H9 (cell line): ENCODE data around the gene XKRX. TPM values are rescaled to one million over a fixed set of nuclear protein-coding genes. Genes with fewer than 3 reads are reported as not detected.

Experiments used
- DNase-seq: peaks from one replicate; pipeline ENCODE4 v3.0.0-alpha.2; 2017
- H2AFZ ChIP-seq: one replicate; pipeline ENCODE4 v1.6.1; 2013; ENCODE audit warnings: mild to moderate bottlenecking, low read length, control low read depth, moderate library complexity
- H2AK5ac ChIP-seq: 2 replicates; pipeline ENCODE4 v1.6.1; 2013; ENCODE audit warnings: low read length, control low read depth, mixed read lengths; ENCODE audit not compliant: insufficient read length
- H2BK120ac ChIP-seq: one replicate; pipeline ENCODE4 v1.6.1; 2013; ENCODE audit warnings: low read depth, mild to moderate bottlenecking, low read length, control low read depth, inconsistent platforms; ENCODE audit not compliant: poor library complexity, severe bottlenecking
- H2BK12ac ChIP-seq: 2 replicates; pipeline ENCODE4 v1.6.1; 2013; ENCODE audit warnings: low read length, control low read depth, mixed read lengths, low read depth; ENCODE audit not compliant: insufficient read length
- H2BK15ac ChIP-seq: 2 replicates; pipeline ENCODE4 v1.6.1; 2013; ENCODE audit warnings: low read depth, low read length, control low read depth
- H2BK20ac ChIP-seq: one replicate; pipeline ENCODE4 v1.6.1; 2013; ENCODE audit warnings: low read depth, mild to moderate bottlenecking, low read length, control low read depth, inconsistent platforms; ENCODE audit not compliant: poor library complexity, severe bottlenecking
- H2BK5ac ChIP-seq: 2 replicates; pipeline ENCODE4 v1.6.1; 2013; ENCODE audit warnings: low read length, control low read depth, mixed read lengths; ENCODE audit not compliant: insufficient read length
- H3K14ac ChIP-seq: 2 replicates; pipeline ENCODE4 v1.6.1; 2013; ENCODE audit warnings: low read length, control low read depth; ENCODE audit not compliant: insufficient read depth
- H3K18ac ChIP-seq: 2 replicates; pipeline ENCODE4 v1.6.1; 2013; ENCODE audit warnings: low read depth, mild to moderate bottlenecking, mixed read lengths, low read length, control low read depth; ENCODE audit not compliant: insufficient read length
- H3K23ac ChIP-seq: 2 replicates; pipeline ENCODE4 v1.6.1; 2013; ENCODE audit warnings: low read length, control low read depth, mixed read lengths, low read depth; ENCODE audit not compliant: insufficient read length
- H3K23me2 ChIP-seq: 2 replicates; pipeline ENCODE4 v1.6.1; 2013; ENCODE audit warnings: low read depth, mild to moderate bottlenecking, mixed read lengths, low read length, control low read depth; ENCODE audit not compliant: insufficient read length, poor library complexity, severe bottlenecking
- H3K27ac ChIP-seq: 2 replicates; pipeline ENCODE4 v1.5.1; 2013; ENCODE audit warnings: low read length, control low read depth, mixed read lengths, low read depth; ENCODE audit not compliant: insufficient read length
- H3K27me3 ChIP-seq: 2 replicates; pipeline ENCODE4 v1.6.1; 2013; ENCODE audit warnings: low read length, control low read depth, inconsistent platforms; ENCODE audit not compliant: insufficient read depth
- H3K4ac ChIP-seq: 2 replicates; pipeline ENCODE4 v1.6.1; 2013; ENCODE audit warnings: low read depth, mild to moderate bottlenecking, control low read depth, inconsistent platforms, low read length, moderate library complexity
- H3K4me1 ChIP-seq: 2 replicates; pipeline ENCODE4 v1.6.1; 2013; ENCODE audit warnings: low read length, control low read depth, inconsistent platforms; ENCODE audit not compliant: insufficient read depth
- H3K4me2 ChIP-seq: 2 replicates; pipeline ENCODE4 v1.6.1; 2013; ENCODE audit warnings: low read length, control low read depth, mixed read lengths; ENCODE audit not compliant: insufficient read length, insufficient read depth
- H3K56ac ChIP-seq: 2 replicates; pipeline ENCODE4 v1.6.1; 2013; ENCODE audit warnings: low read depth, mild to moderate bottlenecking, mixed read lengths, low read length, control low read depth; ENCODE audit not compliant: insufficient read length
- H3K79me1 ChIP-seq: 2 replicates; pipeline ENCODE4 v1.6.1; 2013; ENCODE audit warnings: low read depth, mild to moderate bottlenecking, moderate library complexity, low read length, control low read depth, inconsistent platforms; ENCODE audit not compliant: insufficient read depth, poor library complexity, severe bottlenecking
- H3K79me2 ChIP-seq: 2 replicates; pipeline ENCODE4 v1.6.1; 2013; ENCODE audit warnings: low read length, control low read depth, inconsistent platforms; ENCODE audit not compliant: insufficient read depth
- H3K9ac ChIP-seq: 2 replicates; pipeline ENCODE4 v1.6.1; 2013; ENCODE audit warnings: low read length, control low read depth, mixed read lengths; ENCODE audit not compliant: insufficient read length; ENCODE audit errors: extremely low read depth
- H3K9me3 ChIP-seq: one replicate; pipeline ENCODE4 v1.6.1; 2013; ENCODE audit warnings: low read depth, low read length, inconsistent platforms; ENCODE audit not compliant: control insufficient read depth
- H3T11ph ChIP-seq: one replicate; pipeline ENCODE4 v1.6.1; 2013; ENCODE audit warnings: mild to moderate bottlenecking, low read length, control low read depth, inconsistent platforms
- H4K20me1 ChIP-seq: one replicate; pipeline ENCODE4 v1.6.1; 2013; ENCODE audit not compliant: control insufficient read depth, insufficient read length, insufficient read depth
- H4K5ac ChIP-seq: 2 replicates; pipeline ENCODE4 v1.6.1; 2013; ENCODE audit warnings: low read depth, mild to moderate bottlenecking, mixed read lengths, low read length, control low read depth; ENCODE audit not compliant: insufficient read length
- H4K8ac ChIP-seq: replicated peaks from 2 replicates; pipeline ENCODE4 v1.6.1; 2013; ENCODE audit warnings: low read length, control low read depth, mixed read lengths, low read depth; ENCODE audit not compliant: insufficient read length
- H4K91ac ChIP-seq: 2 replicates; pipeline ENCODE4 v1.6.1; 2013; ENCODE audit warnings: low read depth, mild to moderate bottlenecking, moderate library complexity, mixed read lengths, low read length, control low read depth; ENCODE audit not compliant: insufficient read length
- H3K27ac Mint-ChIP-seq, 3 experiments: 2 replicates in 2 of 3; 3 replicates in 1 of 3; pipeline ENCODE4 v1.8.0; 2020 to 2021; ENCODE audit warnings: mixed read lengths in 3 of 3, mild to moderate bottlenecking in 1 of 3, moderate library complexity in 1 of 3
- H3K27me3 Mint-ChIP-seq: 2 replicates; pipeline ENCODE4 v1.8.0; 2021; ENCODE audit warnings: low read depth, mild to moderate bottlenecking, moderate library complexity, mixed read lengths
- H3K36me3 Mint-ChIP-seq, 3 experiments: 2 replicates in 2 of 3; 3 replicates in 1 of 3; pipeline ENCODE4 v1.8.0; 2020 to 2021; ENCODE audit warnings: low read depth in 3 of 3, mixed read lengths in 3 of 3; ENCODE audit not compliant: insufficient read depth in 1 of 3
- H3K4me1 Mint-ChIP-seq, 2 experiments: 2 replicates each; pipeline ENCODE4 v1.8.0; 2020; ENCODE audit warnings: mixed read lengths in 2 of 2
- H3K4me3 Mint-ChIP-seq, 2 experiments: 2 replicates in 1 of 2; 3 replicates in 1 of 2; pipeline ENCODE4 v1.8.0; 2020 to 2021; ENCODE audit warnings: mild to moderate bottlenecking in 2 of 2, mixed read lengths in 2 of 2, moderate library complexity in 1 of 2
- H3K9me3 Mint-ChIP-seq, 2 experiments: 2 replicates in 1 of 2; 3 replicates in 1 of 2; pipeline ENCODE4 v1.8.0; 2020; ENCODE audit warnings: mild to moderate bottlenecking in 2 of 2, mixed read lengths in 2 of 2, moderate library complexity in 1 of 2
- CTCF ChIP-seq: fragments of 200-600 bp; sonication (generic); conservative IDR thresholded peaks from 3 replicates; pipeline ENCODE4 v1.8.0; 2021; ENCODE audit warnings: antibody characterized with exemption, mild to moderate bottlenecking
- WGBS: extraction: QIAGEN DNeasy Blood & Tissue Kit; methylation state at CpG from one replicate; pipeline ENCODE4 v1.1.7; 2013; ENCODE audit warnings: missing lambda C conversion rate, low lambda C conversion rate, mixed read lengths; ENCODE audit not compliant: insufficient read length; ENCODE audit errors: extremely low coverage; 5-methylcytosine and 5-hydroxymethylcytosine counted together
- total RNA-seq: library from RNA; stranded (reverse); gene quantifications from 2 replicates; pipeline ENCODE4 v1.2.1, GENCODE V29; 2021

The XKRX gene
- total RNA-seq, 1 experiment from 2014 or later = 0.44 TPM

- H2BK20ac ChIP-seq = no peak overlapping the region
- H3K9me3 ChIP-seq = peaks cover 21% of the 10 kb centered on the region
- no peak overlapping the region for H3K4me2 ChIP-seq
- no peaks in the 10 kb centered on the region for H3K27me3 ChIP-seq
- H3K23me2 ChIP-seq = no peaks in the 10 kb centered on the region
- H3K4me1 ChIP-seq = peaks cover 3% of the 10 kb centered on the region; the same call in 1 of the 2 replicates
- no peak overlapping the region for H4K5ac ChIP-seq
- no CpG with 5 or more reads among the region's 1 CpG for WGBS
- DNase-seq = no peak
- no peak overlapping the region for H3T11ph ChIP-seq
- peaks cover 0 to 4% (median 0%) of the 10 kb centered on the region in 3 experiments; a peak in 2 of 7 replicates for H3K36me3 Mint-ChIP-seq
- peaks cover 9 to 11% of the 10 kb centered on the region in 2 experiments for H3K4me1 Mint-ChIP-seq
- no peak overlapping the region for H3K23ac ChIP-seq
- H4K20me1 ChIP-seq = no peaks in the 10 kb centered on the region
- no peak overlapping the region for H3K4ac ChIP-seq
- H3K56ac ChIP-seq = no peak overlapping the region
- H3K27me3 Mint-ChIP-seq = peaks cover 1% of the 10 kb centered on the region
- H2BK120ac ChIP-seq = no peak overlapping the region
- H3K9me3 Mint-ChIP-seq = peaks cover 62 to 69% of the 10 kb centered on the region in 2 experiments
- no peak overlapping the region for H4K91ac ChIP-seq
- H3K4me3 Mint-ChIP-seq = no peak overlapping the region
- H2BK5ac ChIP-seq = no peak overlapping the region
- no peak overlapping the region for H2AK5ac ChIP-seq
- no peak overlapping the region for H2BK12ac ChIP-seq
- H3K27ac Mint-ChIP-seq = no peak overlapping the region
- H3K27ac ChIP-seq = no peak overlapping the region
- no peak overlapping the region for H3K9ac ChIP-seq
- no peak overlapping the region for H3K18ac ChIP-seq
- H3K79me1 ChIP-seq = no peaks in the 10 kb centered on the region
- no peaks in the 10 kb centered on the region for H3K79me2 ChIP-seq
- TF ChIP-seq CTCF = no peak
- no peak overlapping the region for H2AFZ ChIP-seq
- H3K14ac ChIP-seq = no peak overlapping the region
- H4K8ac ChIP-seq = no peak overlapping the region
- no peak overlapping the region for H2BK15ac ChIP-seq
Measured at GRCh38 chrX:100948557-100948956, 19.8 kb upstream of the XKRX start.
